Myocyte (in vitro differentiated cells): ENCODE results near the gene CEBPB. TPM values are rescaled to one million over a fixed set of nuclear protein-coding genes. Genes with fewer than 3 reads are reported as not detected.

Experiments used
- DNase-seq: peaks from one replicate; pipeline ENCODE4 v3.0.0-alpha.2; 2012; ENCODE audit warnings: low read depth
- total RNA-seq: library from RNA; depleted of rRNA; stranded (reverse); fragments of >200 nt; gene quantifications from 2 replicates; pipeline ENCODE4 v1.2.3, GENCODE V29; 2014

Gene CEBPB
- total RNA-seq, 1 donor from 2014 or later, result 29.6 TPM

- peak; percentile 94 for DNase-seq
Observed at GRCh38 chr20:50224531-50225255, 34.1 kb downstream of the CEBPB start.

- peak; percentile 46 for DNase-seq
Observed at GRCh38 chr20:50226093-50226974, 35.7 kb downstream of the CEBPB start.

- DNase-seq, result no peak
Observed at GRCh38 chr20:50227506-50227905, 36.9 kb downstream of the CEBPB start.

- no peak for DNase-seq
Observed at GRCh38 chr20:50229156-50229607, 38.6 kb downstream of the CEBPB start.

GRCh38 chr20:50230184-50230583 is 39.6 kb downstream of the CEBPB start:
- DNase-seq, result no peak

GRCh38 chr20:50230871-50231560 is 40.4 kb downstream of the CEBPB start:
- no peak for DNase-seq

- no peak for DNase-seq
Observed at GRCh38 chr20:50231854-50232253, 41.2 kb downstream of the CEBPB start.

- no peak for DNase-seq
Observed at GRCh38 chr20:50232651-50233324, 42.2 kb downstream of the CEBPB start.

GRCh38 chr20:50233325-50234212 is 42.9 kb downstream of the CEBPB start:
- DNase-seq, result no peak

GRCh38 chr20:50234288-50234687 is 43.7 kb downstream of the CEBPB start:
- no peak for DNase-seq

GRCh38 chr20:50237349-50237748 is 46.7 kb downstream of the CEBPB start:
- DNase-seq, result no peak

- DNase-seq, result no peak
Observed at GRCh38 chr20:50238081-50238800, 47.6 kb downstream of the CEBPB start.

- no peak for DNase-seq
Observed at GRCh38 chr20:50240092-50240491, 49.5 kb downstream of the CEBPB start.

GRCh38 chr20:50242178-50242514 is 51.5 kb downstream of the CEBPB start:
- DNase-seq, result no peak

Other genes starting within 250 kb of the CEBPB start
- gene SNAI1, start 207.8 kb upstream of the CEBPB start, total RNA-seq, result 0.72 and 1.8 TPM in 2 replicates
- 86.8 and 96.8 TPM in 2 replicates for gene UBE2V1, start 77.7 kb upstream of the CEBPB start, total RNA-seq
- 51.8 and 56.6 TPM in 2 replicates for gene PEDS1, start 37.1 kb upstream of the CEBPB start, total RNA-seq